Pons (tissue), 1 donor: Measurements from ENCODE around the gene SDK1.

Experiments
- DNase-seq: peaks from one replicate; pipeline ENCODE4 v3.0.0-alpha.2; 2016; ENCODE audit warnings: low spot score

SDK1 gene

GRCh38 chr7:3795781-3796180 lies 494.7 kb downstream of the SDK1 start:
- DNase-seq = no peak

- no peak for DNase-seq
Observed at GRCh38 chr7:3805151-3805550, 504.1 kb downstream of the SDK1 start.

- DNase-seq = no peak
Observed at GRCh38 chr7:3806516-3806915, 505.5 kb downstream of the SDK1 start.

GRCh38 chr7:3807824-3808223 lies 506.8 kb downstream of the SDK1 start:
- no peak for DNase-seq

GRCh38 chr7:3821488-3821887 lies 520.4 kb downstream of the SDK1 start:
- no peak for DNase-seq

- DNase-seq = no peak
Observed at GRCh38 chr7:3825491-3825890, 524.4 kb downstream of the SDK1 start.

- DNase-seq = no peak
Observed at GRCh38 chr7:3832199-3832598, 531.1 kb downstream of the SDK1 start.

- DNase-seq = no peak
Observed at GRCh38 chr7:3835109-3835508, 534.1 kb downstream of the SDK1 start.

GRCh38 chr7:3836855-3837254 lies 535.8 kb downstream of the SDK1 start:
- DNase-seq = no peak

GRCh38 chr7:3844540-3845151 lies 543.6 kb downstream of the SDK1 start:
- DNase-seq = no peak

- DNase-seq = no peak
Observed at GRCh38 chr7:3846738-3847137, 545.7 kb downstream of the SDK1 start.

GRCh38 chr7:3847336-3847735 lies 546.3 kb downstream of the SDK1 start:
- DNase-seq = no peak

- no peak for DNase-seq
Observed at GRCh38 chr7:3859431-3859830, 558.4 kb downstream of the SDK1 start.

GRCh38 chr7:3860932-3861331 lies 559.9 kb downstream of the SDK1 start:
- no peak for DNase-seq

GRCh38 chr7:3861386-3861785 lies 560.3 kb downstream of the SDK1 start:
- DNase-seq = no peak

- DNase-seq = no peak
Observed at GRCh38 chr7:3861941-3862340, 560.9 kb downstream of the SDK1 start.

GRCh38 chr7:3862774-3863173 lies 561.7 kb downstream of the SDK1 start:
- DNase-seq = no peak

GRCh38 chr7:3866277-3866676 lies 565.2 kb downstream of the SDK1 start:
- DNase-seq = no peak

GRCh38 chr7:3867863-3868262 lies 566.8 kb downstream of the SDK1 start:
- DNase-seq = no peak

GRCh38 chr7:3879355-3880075 lies 578.5 kb downstream of the SDK1 start:
- DNase-seq = no peak

GRCh38 chr7:3880228-3880987 lies 579.4 kb downstream of the SDK1 start:
- no peak for DNase-seq

GRCh38 chr7:3882782-3883181 lies 581.7 kb downstream of the SDK1 start:
- DNase-seq = no peak

GRCh38 chr7:3884543-3884942 lies 583.5 kb downstream of the SDK1 start:
- DNase-seq = no peak
